K562 (cell line): ENCODE results near the gene UBE2H. TPM values are rescaled to one million over a fixed set of nuclear protein-coding genes. Genes with fewer than 3 reads are reported as not detected.

ENCODE experiments used
- ATAC-seq: fragments of 200-7000 bp; cut with Tn5 transposase; 3 replicates; pipeline ENCODE4 v1.9.1; 2020; ENCODE audit warnings: moderate library complexity
- BruUV-seq: library from RNA; stranded (reverse); fragments of 400-500 nt; replicated peaks from 2 replicates; lab custom pipeline; 2021; lab: Mats Ljungman, UMichigan
- CTCF ChIA-PET: fragments of 300-600 bp; formaldehyde crosslinking; extraction: SDS; loops from one replicate; lab custom pipeline; 2021; ENCODE audit warnings: low intra/inter-chr PET ratio; lab: Yijun Ruan, JAX
- POLR2A ChIA-PET: fragments of 300-600, 350-650 bp; sonication (Branson Sonifier 250); formaldehyde crosslinking; extraction: SDS; loops from one replicate; lab custom pipeline; 2021; ENCODE audit warnings: antibody characterized with exemption, inconsistent platforms; lab: Yijun Ruan, JAX
- DNase-seq, 4 experiments: peaks; one replicate each; pipeline versions ENCODE4 v3.0.0 to v3.0.0-alpha.2; 2011 to 2018; ENCODE audit warnings: low spot score in 3 of 4, mixed read lengths in 3 of 4; ENCODE audit errors: extremely low read depth in 1 of 4
- FAIRE-seq: peaks from 2 replicates; lab custom pipeline; 2011; peaks lifted over from hg19 to GRCh38; lab: Jason Lieb, UNC
- H2AFZ ChIP-seq: 2 replicates; pipeline ENCODE4 v1.6.0; 2011; ENCODE audit warnings: low read depth, low read length, control low read depth, inconsistent platforms
- H3K27ac ChIP-seq: fragments of 200-600 bp; 3 replicates; pipeline ENCODE4 v1.8.0; 2011; ENCODE audit warnings: low read depth, mild to moderate bottlenecking, control low read depth, inconsistent platforms, low read length, moderate library complexity, mixed read lengths; ENCODE audit errors: extremely low read depth
- H3K27me3 ChIP-seq, 2 experiments: fragments of 300-600 bp in 1 of 2; 2 replicates in 1 of 2; 3 replicates in 1 of 2; pipeline versions ENCODE4 v1.6.0 to v1.8.0; 2011; ENCODE audit warnings: inconsistent platforms in 2 of 2, low read length in 2 of 2, mild to moderate bottlenecking in 1 of 2, mixed read lengths in 1 of 2, moderate library complexity in 1 of 2; ENCODE audit not compliant: control insufficient read depth in 2 of 2, insufficient read depth in 2 of 2
- H3K36me3 ChIP-seq: fragments of 300-600 bp; 3 replicates; pipeline ENCODE4 v1.8.0; 2011; ENCODE audit warnings: mild to moderate bottlenecking, low read length, inconsistent platforms; ENCODE audit not compliant: control insufficient read depth, insufficient read depth
- H3K4me1 ChIP-seq, 2 experiments: fragments of 200-600 bp in 1 of 2; replicated peaks in 1 of 2; 2 replicates in 1 of 2; 3 replicates in 1 of 2; pipeline versions ENCODE4 v1.5.1 to v1.8.0; 2011; ENCODE audit warnings: inconsistent platforms in 2 of 2, low read length in 2 of 2, mild to moderate bottlenecking in 1 of 2, mixed read lengths in 1 of 2, moderate library complexity in 1 of 2; ENCODE audit not compliant: control insufficient read depth in 2 of 2, insufficient read depth in 2 of 2
- H3K4me2 ChIP-seq: 2 replicates; pipeline ENCODE4 v1.6.1; 2011; ENCODE audit warnings: low read length, control low read depth, inconsistent platforms, mixed read lengths; ENCODE audit not compliant: insufficient read depth
- H3K4me3 ChIP-seq: fragments of 200-600 bp; sonication (generic), shearing (Covaris generic); 2 replicates; pipeline ENCODE4 v1.5.1; 2016; ENCODE audit warnings: control low read depth, inconsistent platforms
- H3K79me2 ChIP-seq: fragments of 200-600 bp; 3 replicates; pipeline ENCODE4 v1.8.0; 2011; ENCODE audit warnings: low read length, inconsistent platforms; ENCODE audit not compliant: control insufficient read depth, insufficient read depth
- H3K9ac ChIP-seq, 2 experiments: 2 replicates each; pipeline versions ENCODE4 v1.6.0 to v1.6.1; 2011; ENCODE audit warnings: low read depth in 2 of 2, low read length in 2 of 2, control low read depth in 1 of 2, inconsistent platforms in 1 of 2, mild to moderate bottlenecking in 1 of 2, mixed read lengths in 1 of 2; ENCODE audit not compliant: insufficient read depth in 1 of 2
- H3K9me1 ChIP-seq: one replicate; pipeline ENCODE4 v1.6.0; 2011; ENCODE audit warnings: inconsistent platforms, mild to moderate bottlenecking, low read length, moderate library complexity; ENCODE audit not compliant: control insufficient read depth, insufficient read depth
- H3K9me3 ChIP-seq: replicated peaks from 2 replicates; pipeline ENCODE4 v1.5.1; 2011; ENCODE audit warnings: low read depth, low read length, inconsistent platforms; ENCODE audit not compliant: control insufficient read depth, insufficient read depth
- H4K20me1 ChIP-seq: replicated peaks from 2 replicates; pipeline ENCODE4 v1.6.1; 2011; ENCODE audit warnings: low read length, inconsistent platforms, mixed read lengths; ENCODE audit not compliant: control insufficient read depth, insufficient read depth
- ATF7 ChIP-seq: fragments of 450-650 bp; IDR thresholded peaks from 2 replicates; pipeline ENCODE4 v1.7.1; 2014; ENCODE audit warnings: mild to moderate bottlenecking, moderate library complexity
- BRD4 ChIP-seq: fragments of 200-600 bp; sonication (generic); IDR thresholded peaks from 2 replicates; pipeline ENCODE4 v1.6.1; 2017; ENCODE audit warnings: inconsistent platforms
- CBX2 ChIP-seq: fragments of 200-600 bp; sonication (generic); IDR thresholded peaks from one replicate; pipeline ENCODE4 v1.6.1; 2012; ENCODE audit warnings: mild to moderate bottlenecking, low read length, inconsistent platforms; ENCODE audit not compliant: insufficient read depth, poor library complexity, severe bottlenecking
- FOXA1 ChIP-seq: fragments of 450-650 bp; IDR thresholded peaks from 2 replicates; pipeline ENCODE4 v1.6.1; 2016; ENCODE audit warnings: mild to moderate bottlenecking, borderline replicate concordance
- MCM5 ChIP-seq: fragments of 450-650 bp; IDR thresholded peaks from 2 replicates; pipeline ENCODE4 v1.6.1; 2016; ENCODE audit warnings: low read depth
- POLR2B ChIP-seq: fragments of 450-650 bp; IDR thresholded peaks from 2 replicates; pipeline ENCODE4 v1.6.1; 2018; ENCODE audit warnings: low read depth; ENCODE audit not compliant: partially characterized antibody
- SIN3B ChIP-seq: fragments of 450-650 bp; IDR thresholded peaks from 2 replicates; pipeline ENCODE4 v1.6.1; 2017; ENCODE audit warnings: low read depth, mild to moderate bottlenecking, moderate library complexity
- TBL1XR1 ChIP-seq, 2 experiments: IDR thresholded peaks; 2 replicates each; pipeline ENCODE4 v1.6.1; 2012; ENCODE audit warnings: improper control_type of control experiment in 2 of 2, low read length in 2 of 2, mild to moderate bottlenecking in 1 of 2
- TFAP4 ChIP-seq: sonication (generic); formaldehyde crosslinking; IDR thresholded peaks from 2 replicates; pipeline ENCODE4 v1.8.0; 2022; ENCODE audit warnings: missing genetic modification reagents, mild to moderate bottlenecking, moderate library complexity, borderline replicate concordance
- WGBS: fragments of 100-300 bp; shearing (Covaris generic); methylation state at CpG from one replicate; pipeline ENCODE4 v1.1.6; 2016; ENCODE audit warnings: low coverage, mixed read lengths; ENCODE audit not compliant: insufficient coverage; ENCODE audit errors: missing lambda C conversion rate; 5-methylcytosine and 5-hydroxymethylcytosine counted together
- in situ Hi-C: fragments of 300-500 bp; cut with MboI; formaldehyde crosslinking; loops from 4 replicates; pipeline ENCODE4 v1.15.0; 2018; ENCODE audit warnings: inconsistent platforms, mixed read lengths
- intact Hi-C: fragments of 100-400 bp; cut with micrococcal nuclease; formaldehyde crosslinking; loops from 2 replicates; pipeline ENCODE4 v1.14.2; 2022
- polyA plus RNA-seq, 8 experiments: library from polyadenylated mRNA; depleted of rRNA in 4 of 8; stranded (reverse) in 5 of 8; unstranded in 3 of 8; fragments of >200 nt; fragmentation: Nextera tagmentation in 2 of 8; fragmentation: Illumina TruSeq in 1 of 8; extraction: Ambion mirVana in 2 of 8; extraction: Trizol in 1 of 8; gene quantifications; 2 replicates each; pipeline versions ENCODE4 v1.2.1 to v1.2.3, GENCODE V29; 2011 to 2014; ENCODE audit warnings: inconsistent platforms in 1 of 8, missing spikeins in 1 of 8
- total RNA-seq, 7 experiments: library from RNA; depleted of rRNA in 6 of 7; stranded (reverse); fragments of >200 nt in 6 of 7; fragmentation: Illumina TruSeq in 2 of 7; extraction: Trizol in 2 of 7; gene quantifications; 2 replicates each; pipeline versions ENCODE4 v1.2.1 to v1.2.3, GENCODE V29; 2011 to 2021; ENCODE audit warnings: low replicate concordance in 1 of 7

Gene UBE2H
- total and polyA plus RNA-seq, 9 of the 15 experiments (the other 6 are each of a cell fraction or from before 2014, with no cell fraction given): 6.3 to 33.0 (median 13.3) TPM

GRCh38 chr7:129898007-129898406 lies 54.8 kb downstream of the UBE2H start:
- H3K9me1 ChIP-seq: no peaks in the 10 kb centered on the region
- no peak overlapping the region for H3K4me3 ChIP-seq
- FAIRE-seq: no peak
- H3K9ac ChIP-seq: no peak overlapping the region
- H3K4me2 ChIP-seq: no peak overlapping the region
- H3K9me3 ChIP-seq: no peaks in the 10 kb centered on the region
- H3K4me1 ChIP-seq: peaks cover 0 to 4% of the 10 kb centered on the region in 2 experiments; a peak in 4 of 5 replicates
- BruUV-seq: no TSS peak
- no peak for ATAC-seq
- H2AFZ ChIP-seq: no peak overlapping the region
- no peak for TF ChIP-seq CBX2
- no peak for TF ChIP-seq ATF7
- TF ChIP-seq SIN3B: no peak
- TF ChIP-seq POLR2B: no peak
- DNase-seq: no peak
- intact Hi-C loops (no loop called here), in situ Hi-C loops (no loop called here)
- no peaks in the 10 kb centered on the region for H3K27me3 ChIP-seq
- CTCF ChIA-PET: no interaction called here
- H4K20me1 ChIP-seq: no peaks in the 10 kb centered on the region
- H3K27ac ChIP-seq: no peak overlapping the region
- H3K36me3 ChIP-seq: no peaks in the 10 kb centered on the region
- POLR2A ChIA-PET: interaction anchor here (1.0 to 1.3 kb wide), 5 partner anchors 8 to 86 kb away, joined by 3 to 4 read pairs (median 4); no protein-coding TSS in a partner anchor
- H3K79me2 ChIP-seq: no peaks in the 10 kb centered on the region

GRCh38 chr7:129896568-129897382 lies 56.0 kb downstream of the UBE2H start:
- no peaks in the 10 kb centered on the region for H3K9me3 ChIP-seq
- no peaks in the 10 kb centered on the region for H3K9me1 ChIP-seq
- no peaks in the 10 kb centered on the region for H3K36me3 ChIP-seq
- WGBS: 61% methylated on average over 6 of the region's 6 CpGs
- H4K20me1 ChIP-seq: no peaks in the 10 kb centered on the region
- no peak overlapping the region for H3K27ac ChIP-seq
- in situ Hi-C loops: no loop called here
- H3K4me2 ChIP-seq: no peak overlapping the region
- no peak overlapping the region for H3K9ac ChIP-seq
- CTCF ChIA-PET: no interaction called here
- H3K4me1 ChIP-seq: no peaks in the 10 kb centered on the region
- no peaks in the 10 kb centered on the region for H3K79me2 ChIP-seq
- TF ChIP-seq MCM5 (no peak), BRD4 (no peak), TFAP4 (no peak), FOXA1 (no peak), TBL1XR1 (IDR thresholded peaks at IDR 0.05; ENCODE audit: low read length in 2 of 2) (no peak)
- TF ChIP-seq, all 486 proteins: peak for 0
- no peak overlapping the region for H3K4me3 ChIP-seq
- no peak for ATAC-seq
- BruUV-seq: no TSS peak
- FAIRE-seq: no peak
- POLR2A ChIA-PET: interaction anchor here (1.1 to 1.4 kb wide), 3 partner anchors 9 to 87 kb away, joined by 3 to 4 read pairs (median 3); no protein-coding TSS in a partner anchor
- H3K27me3 ChIP-seq: no peaks in the 10 kb centered on the region
- intact Hi-C loops: no loop called here
- DNase-seq: no peak
- no peak overlapping the region for H2AFZ ChIP-seq
